CD14-positive monocyte (primary cell): ENCODE measurements around the gene CYP19A1. TPM values are rescaled to one million over a fixed set of nuclear protein-coding genes. Genes with fewer than 3 reads are reported as not detected.

ENCODE experiments used
- DNase-seq, 3 donors: peaks; one replicate each; pipeline ENCODE4 v3.0.0-alpha.2; 2011 to 2022
- H2AFZ ChIP-seq: 2 replicates; pipeline ENCODE4 v1.6.0; 2012; ENCODE audit warnings: mild to moderate bottlenecking, low read depth, low read length, inconsistent platforms; ENCODE audit not compliant: insufficient read depth, poor library complexity, severe bottlenecking
- H3K27ac ChIP-seq, 2 donors: 1 replicate in 1 of 2; 2 replicates in 1 of 2; pipeline ENCODE4 v1.5.1; 2012 to 2013; ENCODE audit warnings: low read length in 2 of 2, control low read depth in 1 of 2, inconsistent platforms in 1 of 2, low read depth in 1 of 2, mild to moderate bottlenecking in 1 of 2
- H3K27me3 ChIP-seq, 2 donors: one replicate each; pipeline versions ENCODE4 v1.6.0 to v1.6.1; 2011 to 2013; ENCODE audit warnings: low read length in 2 of 2; ENCODE audit not compliant: control insufficient read depth in 2 of 2, insufficient read depth in 2 of 2
- H3K36me3 ChIP-seq, 2 donors: replicated peaks in 1 of 2; 1 replicate in 1 of 2; 2 replicates in 1 of 2; pipeline versions ENCODE4 v1.5.1 to v1.6.1; 2012 to 2013; ENCODE audit warnings: low read length in 2 of 2, control low read depth in 1 of 2, inconsistent platforms in 1 of 2, mild to moderate bottlenecking in 1 of 2; ENCODE audit not compliant: insufficient read depth in 2 of 2, control insufficient read depth in 1 of 2
- H3K4me1 ChIP-seq, 2 donors: 1 replicate in 1 of 2; 2 replicates in 1 of 2; pipeline versions ENCODE4 v1.5.1 to v1.6.1; 2012 to 2013; ENCODE audit warnings: low read length in 2 of 2, control low read depth in 1 of 2, inconsistent platforms in 1 of 2, mild to moderate bottlenecking in 1 of 2, moderate library complexity in 1 of 2; ENCODE audit not compliant: insufficient read depth in 2 of 2, control insufficient read depth in 1 of 2
- H3K4me2 ChIP-seq: replicated peaks from 2 replicates; pipeline ENCODE3; 2012; ENCODE audit warnings: low read length, moderate library complexity, mild to moderate bottlenecking; ENCODE audit not compliant: poor library complexity, severe bottlenecking; ENCODE audit errors: extremely low read depth
- H3K4me3 ChIP-seq, 3 experiments: fragments of 200-600 bp in 1 of 3; sonication (generic) in 1 of 3; replicated peaks in 1 of 3; 1 replicate in 2 of 3; 2 replicates in 1 of 3; pipeline ENCODE4 v1.5.1; 2011 to 2013; ENCODE audit warnings: low read length in 3 of 3, mild to moderate bottlenecking in 3 of 3, control low read depth in 2 of 3, low read depth in 2 of 3, inconsistent platforms in 1 of 3, moderate library complexity in 1 of 3
- H3K79me2 ChIP-seq: 2 replicates; pipeline ENCODE4 v1.6.0; 2012; ENCODE audit warnings: mild to moderate bottlenecking, control low read depth, inconsistent platforms, low read length, moderate library complexity; ENCODE audit not compliant: insufficient read depth
- H3K9ac ChIP-seq: 2 replicates; pipeline ENCODE4 v1.6.0; 2017; ENCODE audit warnings: low read length, mild to moderate bottlenecking; ENCODE audit not compliant: insufficient read depth, poor library complexity, severe bottlenecking
- H3K9me3 ChIP-seq, 2 donors: replicated peaks in 1 of 2; 1 replicate in 1 of 2; 2 replicates in 1 of 2; pipeline versions ENCODE4 v1.5.1 to v1.6.1; 2012 to 2013; ENCODE audit warnings: low read length in 2 of 2, control low read depth in 1 of 2; ENCODE audit not compliant: control insufficient read depth in 1 of 2, insufficient read depth in 1 of 2
- H4K20me1 ChIP-seq: 2 replicates; pipeline ENCODE4 v1.6.0; 2012; ENCODE audit warnings: mild to moderate bottlenecking, low read length, control low read depth, moderate library complexity; ENCODE audit not compliant: insufficient read depth
- H3K27ac Mint-ChIP-seq, 7 donors: one replicate each; pipeline ENCODE4 v1.8.0; 2020; ENCODE audit warnings: mild to moderate bottlenecking in 7 of 7, mixed read lengths in 7 of 7, moderate library complexity in 6 of 7, inconsistent platforms in 2 of 7
- H3K27me3 Mint-ChIP-seq, 3 donors: one replicate each; pipeline ENCODE4 v1.8.0; 2021 to 2022; ENCODE audit warnings: low read depth in 3 of 3, mild to moderate bottlenecking in 3 of 3, mixed read lengths in 3 of 3, moderate library complexity in 3 of 3, inconsistent platforms in 1 of 3
- H3K36me3 Mint-ChIP-seq, 2 donors: one replicate each; pipeline ENCODE4 v1.8.0; 2020; ENCODE audit warnings: mixed read lengths in 2 of 2, inconsistent platforms in 1 of 2, mild to moderate bottlenecking in 1 of 2
- H3K4me1 Mint-ChIP-seq: one replicate; pipeline ENCODE4 v1.8.0; 2020; ENCODE audit warnings: mild to moderate bottlenecking, mixed read lengths
- H3K4me3 Mint-ChIP-seq, 2 donors: one replicate each; pipeline ENCODE4 v1.8.0; 2020; ENCODE audit warnings: mild to moderate bottlenecking in 2 of 2, mixed read lengths in 2 of 2, moderate library complexity in 1 of 2
- H3K9me3 Mint-ChIP-seq, 7 donors: one replicate each; pipeline ENCODE4 v1.8.0; 2020 to 2022; ENCODE audit warnings: mixed read lengths in 7 of 7, mild to moderate bottlenecking in 6 of 7, moderate library complexity in 6 of 7, inconsistent platforms in 2 of 7
- CTCF ChIP-seq: fragments of 200-600 bp; IDR thresholded peaks from one replicate; pipeline ENCODE4 v1.8.0; 2022; ENCODE audit warnings: antibody characterized with exemption, mild to moderate bottlenecking
- WGBS: methylation state at CpG from one replicate; pipeline ENCODE4 v1.1.5; 2013; ENCODE audit warnings: missing lambda C conversion rate; ENCODE audit not compliant: insufficient coverage; 5-methylcytosine and 5-hydroxymethylcytosine counted together
- intact Hi-C, 2 donors: fragments of 100-400 bp; cut with micrococcal nuclease; formaldehyde crosslinking; loops; one replicate each; pipeline versions ENCODE4 v1.15.0 to v1.15.1; 2023
- polyA plus RNA-seq, 3 donors: library from polyadenylated mRNA; depleted of rRNA in 1 of 3; unstranded in 2 of 3; stranded (reverse) in 1 of 3; fragments of 300-500 nt in 2 of 3; fragments of >200 nt in 1 of 3; fragmentation: Illumina TruSeq in 2 of 3; gene quantifications; 1 replicate in 2 of 3; 2 replicates in 1 of 3; pipeline ENCODE4 v1.2.3, GENCODE V29; 2012 to 2021

CYP19A1 gene
- polyA plus RNA-seq, 3 donors = not detected

GRCh38 chr15:51380999-51381806, 42.8 kb upstream of the CYP19A1 start:
- Mint-ChIP-seq H3K9me3 (peaks cover 0 to 2% (median 0%) of the 10 kb centered on the region in 7 donors), H3K4me1 (peaks cover 3% of the 10 kb centered on the region), H3K36me3 (no peaks in the 10 kb centered on the region), H3K27ac (no peak overlapping the region), H3K27me3 (peaks cover 4 to 10% (median 5%) of the 10 kb centered on the region in 3 donors), H3K4me3 (no peak overlapping the region)
- Histone ChIP-seq H3K79me2 (no peaks in the 10 kb centered on the region), H3K9ac (no peak overlapping the region), H3K4me2 (no peak overlapping the region), H3K4me1 (no peaks in the 10 kb centered on the region), H3K9me3 (no peaks in the 10 kb centered on the region), H3K4me3 (no peak overlapping the region), H3K27me3 (peaks cover 0 to 5% of the 10 kb centered on the region in 2 donors), H2AFZ (no peak overlapping the region), H4K20me1 (no peaks in the 10 kb centered on the region), H3K36me3 (no peaks in the 10 kb centered on the region), H3K27ac (no peak overlapping the region)
- peak; percentile 83 for TF ChIP-seq CTCF
- intact Hi-C loops = loop anchor here (1.0 to 2.0 kb wide), 4 partner anchors 98 to 218 kb away; no protein-coding TSS in a partner anchor
- peak; percentile 66 to 79 (median 74) for DNase-seq
- 62% methylated on average over 8 of the region's 14 CpGs for WGBS

- H3K36me3 ChIP-seq = no peaks in the 10 kb centered on the region
- no peaks in the 10 kb centered on the region for H3K9me3 ChIP-seq
- H3K27me3 ChIP-seq = peaks cover 0 to 5% of the 10 kb centered on the region in 2 donors
- no peak overlapping the region for H2AFZ ChIP-seq
- H3K79me2 ChIP-seq = no peaks in the 10 kb centered on the region
- no peak overlapping the region for H3K4me3 ChIP-seq
- WGBS = 100% methylated on average over 2 of the region's 4 CpGs
- Mint-ChIP-seq H3K27me3 (peaks cover 2 to 7% (median 3%) of the 10 kb centered on the region in 3 donors), H3K4me1 (peaks cover 3% of the 10 kb centered on the region), H3K4me3 (no peak overlapping the region), H3K9me3 (peaks cover 0 to 2% (median 0%) of the 10 kb centered on the region in 7 donors), H3K36me3 (no peaks in the 10 kb centered on the region), H3K27ac (no peak overlapping the region)
- TF ChIP-seq CTCF = no peak
- no peaks in the 10 kb centered on the region for H3K4me1 ChIP-seq
- H3K4me2 ChIP-seq = no peak overlapping the region
- H3K27ac ChIP-seq = no peak overlapping the region
- DNase-seq = no peak
- H3K9ac ChIP-seq = no peak overlapping the region
- intact Hi-C loops = loop anchor here in 1 of 2 donors (2.0 kb wide), 1 partner anchor 103 kb away; no protein-coding TSS in a partner anchor
- H4K20me1 ChIP-seq = no peaks in the 10 kb centered on the region
These were observed 41.0 kb upstream of the CYP19A1 start for GRCh38 chr15:51379390-51379789.
